Adrenal gland (tissue), 19 donors: ENCODE results near the gene MET. TPM values are rescaled to one million over a fixed set of nuclear protein-coding genes. Genes with fewer than 3 reads are reported as not detected.

Source experiments
- DNase-seq, 7 donors: peaks; one replicate each; pipeline ENCODE4 v3.0.0-alpha.2; 2019 to 2020
- H3K27ac ChIP-seq, 5 donors: fragments of 200-600 bp; sonication (generic) in 4 of 5; 1 replicate in 3 of 5; 2 replicates in 2 of 5; pipeline versions ENCODE4 v1.5.1 to v1.8.0; 2016 to 2020; ENCODE audit warnings: mild to moderate bottlenecking in 1 of 5
- H3K27me3 ChIP-seq: fragments of 200-600 bp; 2 replicates; pipeline ENCODE4 v1.8.0; 2021
- H3K36me3 ChIP-seq, 2 donors: fragments of 200-600 bp; replicated peaks in 1 of 2; 1 replicate in 1 of 2; 2 replicates in 1 of 2; pipeline versions ENCODE4 v1.5.1 to v1.8.0; 2018 to 2022
- H3K4me1 ChIP-seq, 2 donors: fragments of 200-600 bp; replicated peaks in 1 of 2; 1 replicate in 1 of 2; 2 replicates in 1 of 2; pipeline versions ENCODE4 v1.5.1 to v1.8.0; 2018 to 2021
- H3K4me3 ChIP-seq, 4 donors: fragments of 200-600 bp; sonication (generic) in 3 of 4; one replicate each; pipeline ENCODE4 v1.5.1; 2016 to 2018
- H3K9me3 ChIP-seq, 3 donors: fragments of 200-600 bp; sonication (generic) in 1 of 3; replicated peaks in 1 of 3; 1 replicate in 2 of 3; 2 replicates in 1 of 3; pipeline versions ENCODE4 v1.5.1 to v1.8.0; 2016 to 2021
- POLR2A ChIP-seq, 2 donors: fragments of 450-650 bp; IDR thresholded peaks; one replicate each; pipeline ENCODE4 v1.6.1; 2017; ENCODE audit warnings: antibody characterized with exemption in 2 of 2, mild to moderate bottlenecking in 2 of 2, moderate library complexity in 1 of 2
- WGBS, 4 donors: extraction: QIAGEN DNeasy Blood & Tissue Kit in 2 of 4; methylation state at CpG; one replicate each; pipeline versions ENCODE4 v1.1.5 to v1.1.7; 2013 to 2017; 5-methylcytosine and 5-hydroxymethylcytosine counted together
- intact Hi-C, 2 donors: fragments of 100-400 bp; cut with DNase I; formaldehyde crosslinking; loops; one replicate each; pipeline versions ENCODE4 v1.14.1 to v1.15.0; 2022 to 2023
- long read RNA-seq, 10 donors: library from polyadenylated mRNA in 3 of 10; unstranded in 2 of 10; stranded (forward) in 1 of 10; transcript quantifications; one replicate each; pipeline ENCODE4 v2.0.0 and lab custom pipeline, GENCODE V29; 2021 to 2026
- polyA plus RNA-seq, 3 donors: library from polyadenylated mRNA; stranded (reverse); fragments of 200-250 nt in 2 of 3; fragments of 350-450 nt in 1 of 3; fragmentation: Illumina TruSeq in 1 of 3; extraction: RNeasy Lipid Tissue Mini Kit (QIAGEN cat#74804) in 1 of 3; gene quantifications; one replicate each; pipeline ENCODE4 v1.2.3, GENCODE V29; 2013 to 2014
- total RNA-seq, 9 donors: library from RNA; depleted of rRNA in 4 of 9; stranded (reverse); fragments of >200 nt in 4 of 9; fragments of 120-200 nt in 1 of 9; fragmentation: NEBNext Ultra II Directional in 1 of 9; extraction: Animal tissue kit (Norgen Biotek cat#: 25700) in 1 of 9; gene quantifications; one replicate each; pipeline versions ENCODE4 v1.1.0 to v1.2.4, GENCODE V29; 2013 to 2023
- TF ChIP-seq, protein P1 (sequence below), 6 experiments: fragments of 450-650 bp in 4 of 6; fragments of 200-600 bp in 2 of 6; sonication (generic) in 1 of 6; IDR thresholded peaks; 1 replicate in 5 of 6; 2 replicates in 1 of 6; pipeline versions ENCODE4 v1.5.1 to v1.8.0; 2016 to 2021; ENCODE audit warnings: antibody characterized with exemption in 6 of 6, mild to moderate bottlenecking in 2 of 6, moderate library complexity in 1 of 6
- donor health status: healthy with polysubstance abuse.
- donor health status: Bipolar disorder and iron deficiency.
- donor health status: DM: yes; HTN: yes; CAD: no.
- donor health status: DM: no; HTN: no; CAD: no.
- donor health status: DM: no; HTN: no; CAD: no.
- donor health status: DM: yes; HTN: yes; CAD: no.

MET gene
- total RNA-seq (1 to 10 TPM in 2 of 9 donors, under 1 TPM in 7; 0.55 to 2.3 (median 0.78) TPM), polyA plus RNA-seq (under 1 TPM; 0.64 to 0.95 (median 0.81) TPM)
- long read RNA-seq, donor 1, result 0 reads
- long read RNA-seq, donor 2, result 0 reads
- long read RNA-seq, donor 3, result 0 reads
- long read RNA-seq, donor 4, result 0 reads
- long read RNA-seq, donor 5, result 0 reads
- long read RNA-seq, donor 6, partial matches to known transcripts, result 1 of 1 reads
- long read RNA-seq, donor 6, other reads (novel, unspliced or antisense), result 0 of 1 reads
- long read RNA-seq, donor 7, result 0 reads
- long read RNA-seq, donor 8, result 0 reads
- long read RNA-seq, donor 9, result 0 reads
- long read RNA-seq, donor 10, partial matches to known transcripts, result 0 of 1 reads
- long read RNA-seq, donor 10, other reads (novel, unspliced or antisense), result 0 of 1 reads

GRCh38 chr7:116671681-116672595 is at the start of gene MET:
Gene MET (plus strand): TSS chr7:116672196. CDS start chr7:116699085, 26,889 bp downstream.
- 0 to 4% (median 1%) methylated on average over 8 to 101 of the region's 101 CpGs for WGBS, 4 donors
- peaks cover 5 to 10% of the 10 kb centered on the region in 2 donors for H3K4me1 ChIP-seq
- peak within 1 kb of the TSS in 2 of 4 donors; percentile 9 to 73 for H3K4me3 ChIP-seq
- no peaks in the 10 kb centered on the region for H3K9me3 ChIP-seq
- peak within 1 kb of the TSS in 1 of 5 donors; percentile 39 for H3K27ac ChIP-seq
- peaks cover 3% of the 10 kb centered on the region for H3K27me3 ChIP-seq
- no peaks in the 10 kb centered on the region for H3K36me3 ChIP-seq
- intact Hi-C loops, result no loop called here
- TF ChIP-seq POLR2A (IDR thresholded peaks at IDR 0.05), result no peak
- TF ChIP-seq, protein P1, sequence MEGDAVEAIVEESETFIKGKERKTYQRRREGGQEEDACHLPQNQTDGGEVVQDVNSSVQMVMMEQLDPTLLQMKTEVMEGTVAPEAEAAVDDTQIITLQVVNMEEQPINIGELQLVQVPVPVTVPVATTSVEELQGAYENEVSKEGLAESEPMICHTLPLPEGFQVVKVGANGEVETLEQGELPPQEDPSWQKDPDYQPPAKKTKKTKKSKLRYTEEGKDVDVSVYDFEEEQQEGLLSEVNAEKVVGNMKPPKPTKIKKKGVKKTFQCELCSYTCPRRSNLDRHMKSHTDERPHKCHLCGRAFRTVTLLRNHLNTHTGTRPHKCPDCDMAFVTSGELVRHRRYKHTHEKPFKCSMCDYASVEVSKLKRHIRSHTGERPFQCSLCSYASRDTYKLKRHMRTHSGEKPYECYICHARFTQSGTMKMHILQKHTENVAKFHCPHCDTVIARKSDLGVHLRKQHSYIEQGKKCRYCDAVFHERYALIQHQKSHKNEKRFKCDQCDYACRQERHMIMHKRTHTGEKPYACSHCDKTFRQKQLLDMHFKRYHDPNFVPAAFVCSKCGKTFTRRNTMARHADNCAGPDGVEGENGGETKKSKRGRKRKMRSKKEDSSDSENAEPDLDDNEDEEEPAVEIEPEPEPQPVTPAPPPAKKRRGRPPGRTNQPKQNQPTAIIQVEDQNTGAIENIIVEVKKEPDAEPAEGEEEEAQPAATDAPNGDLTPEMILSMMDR (IDR thresholded peaks at IDR 0.05), result peak in 5 of 6 experiments; percentile 8 to 33 (median 28)
- DNase-seq, result peak; percentile 42 to 73 (median 66)

- Histone ChIP-seq H3K9me3 (no peaks in the 10 kb centered on the region), H3K4me3 (no peak overlapping the region), H3K27me3 (no peaks in the 10 kb centered on the region), H3K4me1 (no peaks in the 10 kb centered on the region), H3K27ac (no peak overlapping the region), H3K36me3 (no peaks in the 10 kb centered on the region)
- no peak for DNase-seq
- TF ChIP-seq, protein P1 (IDR thresholded peaks at IDR 0.05), result no peak
- TF ChIP-seq POLR2A (IDR thresholded peaks at IDR 0.05), result no peak
- 80 to 91% (median 87%) methylated on average over 8 of the region's 8 CpGs for WGBS, 4 donors
- intact Hi-C loops, result no loop called here
Observed at GRCh38 chr7:116626886-116627285, 45.1 kb upstream of the MET start.

DNA sequence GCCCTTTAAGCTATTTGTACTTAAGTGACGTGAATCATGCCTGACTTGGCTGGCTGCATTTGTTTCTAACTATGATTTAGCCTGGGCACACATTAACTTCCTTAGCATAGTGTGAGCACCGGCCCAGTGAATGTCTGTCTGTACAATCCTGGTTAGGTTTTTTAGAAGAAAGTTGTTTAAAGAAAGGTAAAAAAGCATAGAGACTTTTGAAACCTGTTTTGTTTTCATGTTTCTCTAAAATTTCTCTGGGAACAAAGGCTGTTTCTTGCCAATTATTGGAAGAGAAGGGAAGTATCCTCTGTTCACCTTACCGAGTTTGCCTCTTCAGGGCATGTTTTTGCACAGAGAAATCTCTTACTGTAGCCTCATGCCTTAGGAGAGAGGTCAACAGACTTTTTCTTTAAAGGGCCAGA is 42.9 kb upstream of the MET start:
- peak in 3 of 7 donors; percentile 8 to 40 (median 11) for DNase-seq
- Histone ChIP-seq H3K4me1 (no peaks in the 10 kb centered on the region), H3K27me3 (no peaks in the 10 kb centered on the region), H3K27ac (peak overlapping the region in 2 of 5 donors; percentile 17 to 24), H3K9me3 (no peaks in the 10 kb centered on the region), H3K36me3 (no peaks in the 10 kb centered on the region), H3K4me3 (no peak overlapping the region)
- intact Hi-C loops, result no loop called here
- no peak for TF ChIP-seq POLR2A (IDR thresholded peaks at IDR 0.05)
- TF ChIP-seq, protein P1 (IDR thresholded peaks at IDR 0.05), result no peak
- 23 to 29% (median 25%) methylated on average over 3 of the region's 3 CpGs for WGBS, 4 donors

- Histone ChIP-seq H3K9me3 (no peaks in the 10 kb centered on the region), H3K36me3 (no peaks in the 10 kb centered on the region), H3K4me1 (no peaks in the 10 kb centered on the region), H3K27me3 (no peaks in the 10 kb centered on the region), H3K27ac (no peak overlapping the region), H3K4me3 (no peak overlapping the region)
- 66 to 82% (median 79%) methylated on average over 2 of the region's 2 CpGs for WGBS, 4 donors
- no peak for DNase-seq
- no peak for TF ChIP-seq POLR2A (IDR thresholded peaks at IDR 0.05)
- TF ChIP-seq, protein P1 (IDR thresholded peaks at IDR 0.05), result no peak
- intact Hi-C loops, result no loop called here
Observed at GRCh38 chr7:116630357-116630756, 41.6 kb upstream of the MET start.
